ENCODE measurements around the gene ERI3. TPM values are rescaled to one million over a fixed set of nuclear protein-coding genes. Genes with fewer than 3 reads are reported as not detected.

The ERI3 gene
- polyA plus RNA-seq, 1 donor from 2014 or later = 92.5 TPM

- no peaks in the 10 kb centered on the region for H4K20me1 ChIP-seq (ENCODE audit: insufficient read depth)
- H3K4me3 ChIP-seq (ENCODE audit: low read length) = no peak overlapping the region
- H2AFZ ChIP-seq (ENCODE audit: low read depth, low read length) = no peak overlapping the region
- TF ChIP-seq EZH2 (IDR thresholded peaks at IDR 0.05; ENCODE audit: borderline replicate concordance, insufficient read depth, low read length, poor library complexity, severe bottlenecking) (no peak), SMC3 (conservative IDR thresholded peaks at IDR 0.05; ENCODE audit: poor library complexity) (no peak), MXI1 (conservative IDR thresholded peaks at IDR 0.05; ENCODE audit: poor library complexity, severe bottlenecking) (no peak), TAF1 (IDR thresholded peaks at IDR 0.05; ENCODE audit: low read depth) (no peak), POLR2AphosphoS5 (IDR thresholded peaks at IDR 0.05) (no peak), RAD21 (conservative IDR thresholded peaks at IDR 0.05) (no peak), EP300 (conservative IDR thresholded peaks at IDR 0.05; ENCODE audit: poor library complexity, severe bottlenecking) (no peak)
- TF ChIP-seq, protein P1, sequence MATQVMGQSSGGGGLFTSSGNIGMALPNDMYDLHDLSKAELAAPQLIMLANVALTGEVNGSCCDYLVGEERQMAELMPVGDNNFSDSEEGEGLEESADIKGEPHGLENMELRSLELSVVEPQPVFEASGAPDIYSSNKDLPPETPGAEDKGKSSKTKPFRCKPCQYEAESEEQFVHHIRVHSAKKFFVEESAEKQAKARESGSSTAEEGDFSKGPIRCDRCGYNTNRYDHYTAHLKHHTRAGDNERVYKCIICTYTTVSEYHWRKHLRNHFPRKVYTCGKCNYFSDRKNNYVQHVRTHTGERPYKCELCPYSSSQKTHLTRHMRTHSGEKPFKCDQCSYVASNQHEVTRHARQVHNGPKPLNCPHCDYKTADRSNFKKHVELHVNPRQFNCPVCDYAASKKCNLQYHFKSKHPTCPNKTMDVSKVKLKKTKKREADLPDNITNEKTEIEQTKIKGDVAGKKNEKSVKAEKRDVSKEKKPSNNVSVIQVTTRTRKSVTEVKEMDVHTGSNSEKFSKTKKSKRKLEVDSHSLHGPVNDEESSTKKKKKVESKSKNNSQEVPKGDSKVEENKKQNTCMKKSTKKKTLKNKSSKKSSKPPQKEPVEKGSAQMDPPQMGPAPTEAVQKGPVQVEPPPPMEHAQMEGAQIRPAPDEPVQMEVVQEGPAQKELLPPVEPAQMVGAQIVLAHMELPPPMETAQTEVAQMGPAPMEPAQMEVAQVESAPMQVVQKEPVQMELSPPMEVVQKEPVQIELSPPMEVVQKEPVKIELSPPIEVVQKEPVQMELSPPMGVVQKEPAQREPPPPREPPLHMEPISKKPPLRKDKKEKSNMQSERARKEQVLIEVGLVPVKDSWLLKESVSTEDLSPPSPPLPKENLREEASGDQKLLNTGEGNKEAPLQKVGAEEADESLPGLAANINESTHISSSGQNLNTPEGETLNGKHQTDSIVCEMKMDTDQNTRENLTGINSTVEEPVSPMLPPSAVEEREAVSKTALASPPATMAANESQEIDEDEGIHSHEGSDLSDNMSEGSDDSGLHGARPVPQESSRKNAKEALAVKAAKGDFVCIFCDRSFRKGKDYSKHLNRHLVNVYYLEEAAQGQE (IDR thresholded peaks at IDR 0.05; ENCODE audit: borderline replicate concordance) = no peak
- TF ChIP-seq, protein P2, sequence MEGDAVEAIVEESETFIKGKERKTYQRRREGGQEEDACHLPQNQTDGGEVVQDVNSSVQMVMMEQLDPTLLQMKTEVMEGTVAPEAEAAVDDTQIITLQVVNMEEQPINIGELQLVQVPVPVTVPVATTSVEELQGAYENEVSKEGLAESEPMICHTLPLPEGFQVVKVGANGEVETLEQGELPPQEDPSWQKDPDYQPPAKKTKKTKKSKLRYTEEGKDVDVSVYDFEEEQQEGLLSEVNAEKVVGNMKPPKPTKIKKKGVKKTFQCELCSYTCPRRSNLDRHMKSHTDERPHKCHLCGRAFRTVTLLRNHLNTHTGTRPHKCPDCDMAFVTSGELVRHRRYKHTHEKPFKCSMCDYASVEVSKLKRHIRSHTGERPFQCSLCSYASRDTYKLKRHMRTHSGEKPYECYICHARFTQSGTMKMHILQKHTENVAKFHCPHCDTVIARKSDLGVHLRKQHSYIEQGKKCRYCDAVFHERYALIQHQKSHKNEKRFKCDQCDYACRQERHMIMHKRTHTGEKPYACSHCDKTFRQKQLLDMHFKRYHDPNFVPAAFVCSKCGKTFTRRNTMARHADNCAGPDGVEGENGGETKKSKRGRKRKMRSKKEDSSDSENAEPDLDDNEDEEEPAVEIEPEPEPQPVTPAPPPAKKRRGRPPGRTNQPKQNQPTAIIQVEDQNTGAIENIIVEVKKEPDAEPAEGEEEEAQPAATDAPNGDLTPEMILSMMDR (IDR thresholded peaks at IDR 0.05; ENCODE audit: poor library complexity, severe bottlenecking) = no peak
- no peak overlapping the region for H3K27ac ChIP-seq (ENCODE audit: low read length)
- no peaks in the 10 kb centered on the region for H3K79me2 ChIP-seq (replicated peaks; ENCODE audit: insufficient read depth, low read length)
- no peaks in the 10 kb centered on the region for H3K27me3 ChIP-seq (ENCODE audit: insufficient read depth, low read depth, low read length)
- H3K36me3 ChIP-seq (ENCODE audit: insufficient read depth, low read length) = no peaks in the 10 kb centered on the region
- H3K9me3 ChIP-seq (ENCODE audit: low read length) = no peaks in the 10 kb centered on the region
- no peaks in the 10 kb centered on the region for H3F3A ChIP-seq (ENCODE audit: insufficient read depth, low read length, poor library complexity, severe bottlenecking)
- no peak overlapping the region for H3K4me2 ChIP-seq (ENCODE audit: low read length)
- H3K9me2 ChIP-seq (ENCODE audit: insufficient read depth, low read length) = no peaks in the 10 kb centered on the region
- H3K9ac ChIP-seq (ENCODE audit: low read length) = no peak overlapping the region
Observed at GRCh38 chr1:44330935-44331334, 24.1 kb downstream of the ERI3 start.

- no peak overlapping the region for H3K27ac ChIP-seq (ENCODE audit: low read length)
- no peaks in the 10 kb centered on the region for H3K36me3 ChIP-seq (ENCODE audit: insufficient read depth, low read length)
- no peaks in the 10 kb centered on the region for H3K27me3 ChIP-seq (ENCODE audit: insufficient read depth, low read depth, low read length)
- no peak overlapping the region for H3K4me3 ChIP-seq (ENCODE audit: low read length)
- no peak overlapping the region for H3K9ac ChIP-seq (ENCODE audit: low read length)
- no peak overlapping the region for H2AFZ ChIP-seq (ENCODE audit: low read depth, low read length)
- H4K20me1 ChIP-seq (ENCODE audit: insufficient read depth) = no peaks in the 10 kb centered on the region
- H3K79me2 ChIP-seq (replicated peaks; ENCODE audit: insufficient read depth, low read length) = no peaks in the 10 kb centered on the region
- no peaks in the 10 kb centered on the region for H3K9me3 ChIP-seq (ENCODE audit: low read length)
- H3F3A ChIP-seq (ENCODE audit: insufficient read depth, low read length, poor library complexity, severe bottlenecking) = no peaks in the 10 kb centered on the region
- H3K9me2 ChIP-seq (ENCODE audit: insufficient read depth, low read length) = no peaks in the 10 kb centered on the region
- no peak overlapping the region for H3K4me2 ChIP-seq (ENCODE audit: low read length)
- TF ChIP-seq EZH2 (IDR thresholded peaks at IDR 0.05; ENCODE audit: borderline replicate concordance, insufficient read depth, low read length, poor library complexity, severe bottlenecking) = no peak
- TF ChIP-seq TAF1 (IDR thresholded peaks at IDR 0.05; ENCODE audit: low read depth) = no peak
- TF ChIP-seq, protein P1 (IDR thresholded peaks at IDR 0.05; ENCODE audit: borderline replicate concordance) = no peak
- no peak for TF ChIP-seq MXI1 (conservative IDR thresholded peaks at IDR 0.05; ENCODE audit: poor library complexity, severe bottlenecking)
- TF ChIP-seq RAD21 (conservative IDR thresholded peaks at IDR 0.05) = no peak
- no peak for TF ChIP-seq POLR2AphosphoS5 (IDR thresholded peaks at IDR 0.05)
- TF ChIP-seq SMC3 (conservative IDR thresholded peaks at IDR 0.05; ENCODE audit: poor library complexity) = no peak
- TF ChIP-seq, protein P2 (IDR thresholded peaks at IDR 0.05; ENCODE audit: poor library complexity, severe bottlenecking) = no peak
- no peak for TF ChIP-seq EP300 (conservative IDR thresholded peaks at IDR 0.05; ENCODE audit: poor library complexity, severe bottlenecking)
Observed at GRCh38 chr1:44328671-44329416, 26.2 kb downstream of the ERI3 start.
